IPS-20b (cell line): ENCODE results near the gene TIMP4.

Experiments used
- H3K27ac ChIP-seq: one replicate; pipeline ENCODE4 v1.5.1; 2013; ENCODE audit warnings: low read length
- H3K27me3 ChIP-seq: 2 replicates; pipeline ENCODE4 v1.6.1; 2013; ENCODE audit warnings: mild to moderate bottlenecking, low read length, inconsistent platforms; ENCODE audit not compliant: insufficient read depth
- H3K36me3 ChIP-seq: 2 replicates; pipeline ENCODE4 v1.6.1; 2013; ENCODE audit warnings: low read depth, mild to moderate bottlenecking, inconsistent platforms, low read length, moderate library complexity; ENCODE audit not compliant: insufficient read depth
- H3K4me1 ChIP-seq: 2 replicates; pipeline ENCODE4 v1.6.1; 2013; ENCODE audit warnings: mild to moderate bottlenecking, control low read depth, inconsistent platforms, low read length, moderate library complexity; ENCODE audit not compliant: insufficient read depth
- H3K4me3 ChIP-seq: 2 replicates; pipeline ENCODE4 v1.5.1; 2013; ENCODE audit warnings: mild to moderate bottlenecking, low read length, inconsistent platforms
- H3K9ac ChIP-seq: 2 replicates; pipeline ENCODE4 v1.6.1; 2013; ENCODE audit warnings: low read depth, mild to moderate bottlenecking, inconsistent platforms, low read length, moderate library complexity
- H3K9me3 ChIP-seq: 2 replicates; pipeline ENCODE4 v1.6.1; 2013; ENCODE audit warnings: mild to moderate bottlenecking, low read depth, low read length, inconsistent platforms; ENCODE audit not compliant: insufficient read depth

Gene TIMP4

GRCh38 chr3:12142476-12142875, 16.2 kb downstream of the TIMP4 start:
- H3K9ac ChIP-seq: no peak overlapping the region
- H3K4me3 ChIP-seq: no peak overlapping the region
- H3K36me3 ChIP-seq: no peaks in the 10 kb centered on the region; the same call in 1 of the 2 replicates
- no peaks in the 10 kb centered on the region for H3K27me3 ChIP-seq
- H3K27ac ChIP-seq: no peak overlapping the region
- H3K4me1 ChIP-seq: no peaks in the 10 kb centered on the region
- no peaks in the 10 kb centered on the region for H3K9me3 ChIP-seq

- no peak overlapping the region for H3K27ac ChIP-seq
- H3K36me3 ChIP-seq: no peaks in the 10 kb centered on the region; the same call in 1 of the 2 replicates
- H3K9me3 ChIP-seq: no peaks in the 10 kb centered on the region
- H3K4me1 ChIP-seq: no peaks in the 10 kb centered on the region
- H3K9ac ChIP-seq: no peak overlapping the region
- no peak overlapping the region for H3K4me3 ChIP-seq
- H3K27me3 ChIP-seq: no peaks in the 10 kb centered on the region
These were observed 17.4 kb downstream of the TIMP4 start for GRCh38 chr3:12141350-12141749.

- Histone ChIP-seq H3K4me1 (no peaks in the 10 kb centered on the region), H3K4me3 (no peak overlapping the region), H3K36me3 (no peaks in the 10 kb centered on the region; the same call in 1 of the 2 replicates), H3K9me3 (no peaks in the 10 kb centered on the region), H3K27ac (no peak overlapping the region), H3K27me3 (no peaks in the 10 kb centered on the region), H3K9ac (no peak overlapping the region)
These were observed 19.6 kb downstream of the TIMP4 start for GRCh38 chr3:12139111-12139511.

GRCh38 chr3:12138044-12138443, 20.7 kb downstream of the TIMP4 start:
- H3K27me3 ChIP-seq: no peaks in the 10 kb centered on the region
- H3K36me3 ChIP-seq: no peaks in the 10 kb centered on the region; the same call in 1 of the 2 replicates
- H3K27ac ChIP-seq: no peak overlapping the region
- H3K9me3 ChIP-seq: no peaks in the 10 kb centered on the region
- no peak overlapping the region for H3K9ac ChIP-seq
- H3K4me3 ChIP-seq: no peak overlapping the region
- no peaks in the 10 kb centered on the region for H3K4me1 ChIP-seq

GRCh38 chr3:12136371-12136770, 22.3 kb downstream of the TIMP4 start:
- no peak overlapping the region for H3K9ac ChIP-seq
- no peaks in the 10 kb centered on the region for H3K9me3 ChIP-seq
- no peaks in the 10 kb centered on the region for H3K4me1 ChIP-seq
- no peak overlapping the region for H3K4me3 ChIP-seq
- H3K27ac ChIP-seq: no peak overlapping the region
- H3K36me3 ChIP-seq: no peaks in the 10 kb centered on the region
- H3K27me3 ChIP-seq: no peaks in the 10 kb centered on the region

GRCh38 chr3:12135029-12135657, 23.6 kb downstream of the TIMP4 start:
- Histone ChIP-seq H3K27ac (no peak overlapping the region), H3K27me3 (no peaks in the 10 kb centered on the region)

GRCh38 chr3:12132881-12133280, 25.8 kb downstream of the TIMP4 start:
- H3K36me3 ChIP-seq: no peaks in the 10 kb centered on the region

More at GRCh38 chr3:12135029-12135657, 23.6 kb downstream of the TIMP4 start:
- Histone ChIP-seq H3K9me3 (no peaks in the 10 kb centered on the region), H3K36me3 (no peaks in the 10 kb centered on the region), H3K9ac (no peak overlapping the region), H3K4me3 (no peak overlapping the region), H3K4me1 (no peaks in the 10 kb centered on the region)

GRCh38 chr3:12131351-12132090, 27.2 kb downstream of the TIMP4 start:
- H3K27ac ChIP-seq: no peak overlapping the region
- no peaks in the 10 kb centered on the region for H3K9me3 ChIP-seq
- H3K4me3 ChIP-seq: no peak overlapping the region
- no peak overlapping the region for H3K9ac ChIP-seq
- H3K36me3 ChIP-seq: no peaks in the 10 kb centered on the region
- H3K4me1 ChIP-seq: no peaks in the 10 kb centered on the region
- H3K27me3 ChIP-seq: no peaks in the 10 kb centered on the region

More at GRCh38 chr3:12132881-12133280, 25.8 kb downstream of the TIMP4 start:
- Histone ChIP-seq H3K27me3 (no peaks in the 10 kb centered on the region), H3K9me3 (no peaks in the 10 kb centered on the region), H3K27ac (no peak overlapping the region), H3K9ac (no peak overlapping the region), H3K4me3 (no peak overlapping the region), H3K4me1 (no peaks in the 10 kb centered on the region)

- Histone ChIP-seq H3K4me1 (no peaks in the 10 kb centered on the region), H3K9ac (no peak overlapping the region), H3K4me3 (no peak overlapping the region), H3K9me3 (no peaks in the 10 kb centered on the region), H3K36me3 (no peaks in the 10 kb centered on the region), H3K27me3 (no peaks in the 10 kb centered on the region), H3K27ac (no peak overlapping the region)
These were observed 31.3 kb downstream of the TIMP4 start for GRCh38 chr3:12127391-12127790.

- no peaks in the 10 kb centered on the region for H3K27me3 ChIP-seq
- no peaks in the 10 kb centered on the region for H3K36me3 ChIP-seq
- no peaks in the 10 kb centered on the region for H3K4me1 ChIP-seq
- no peak overlapping the region for H3K9ac ChIP-seq
- no peak overlapping the region for H3K27ac ChIP-seq
- no peaks in the 10 kb centered on the region for H3K9me3 ChIP-seq
- H3K4me3 ChIP-seq: no peak overlapping the region
These were observed 32.9 kb downstream of the TIMP4 start for GRCh38 chr3:12125772-12126171.

GRCh38 chr3:12121466-12121865, 37.2 kb downstream of the TIMP4 start:
- Histone ChIP-seq H3K27me3 (no peaks in the 10 kb centered on the region), H3K36me3 (no peaks in the 10 kb centered on the region), H3K9me3 (no peaks in the 10 kb centered on the region), H3K9ac (no peak overlapping the region), H3K27ac (no peak overlapping the region), H3K4me1 (no peaks in the 10 kb centered on the region), H3K4me3 (no peak overlapping the region)
